Keratinocyte (primary cell): ENCODE measurements around the gene KAT6B.

Experiments used
- CTCF ChIP-seq, 3 experiments: IDR thresholded peaks in 1 of 3; conservative IDR thresholded peaks in 1 of 3; optimal IDR thresholded peaks in 1 of 3; 2 replicates in 2 of 3; 3 replicates in 1 of 3; pipeline versions ENCODE3 to v1.5.1; 2011; ENCODE audit warnings: low read length in 3 of 3, mild to moderate bottlenecking in 3 of 3, moderate library complexity in 2 of 3, control low read depth in 1 of 3, inconsistent platforms in 1 of 3; ENCODE audit not compliant: insufficient read depth in 2 of 3; ENCODE audit errors: extremely low read depth in 1 of 3
- EZH2 ChIP-seq: IDR thresholded peaks from one replicate; pipeline ENCODE4 v1.6.1; 2012; ENCODE audit warnings: inconsistent platforms, mild to moderate bottlenecking, low read length, moderate library complexity

DNA sequence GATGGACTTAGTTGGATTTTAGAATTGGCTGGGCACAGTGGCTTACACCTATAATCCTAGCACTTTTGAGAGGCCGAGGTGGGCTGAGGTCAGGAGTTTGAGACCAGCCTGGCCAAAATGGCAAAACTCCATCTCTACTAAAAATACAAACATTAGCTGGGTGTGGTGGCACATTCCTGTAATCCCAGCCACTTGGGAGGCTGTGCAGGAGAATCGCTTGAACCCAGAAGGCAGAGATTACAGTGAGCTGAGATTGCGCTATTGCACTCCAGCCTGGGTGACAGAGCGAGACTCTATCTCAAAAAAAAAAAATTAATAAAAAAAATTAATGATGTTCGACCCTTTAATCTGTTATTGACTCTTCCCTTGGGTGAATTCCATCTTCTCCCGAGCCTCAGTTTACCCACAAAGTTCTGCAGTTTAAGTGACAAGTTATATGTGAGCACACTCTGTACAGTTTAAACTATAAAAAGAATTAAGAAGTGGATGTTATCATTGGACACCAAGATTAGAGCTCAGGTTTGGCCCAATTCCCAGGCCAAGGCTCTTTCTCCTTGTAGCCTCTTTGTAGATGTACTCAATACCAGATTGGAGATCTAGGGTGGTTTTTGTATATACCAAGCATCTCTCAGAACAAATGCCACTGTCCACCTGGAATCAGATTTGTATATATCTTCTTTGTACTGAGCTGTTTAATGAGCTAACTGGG lies 15.0 kb downstream of the KAT6B start:
- no peak for TF ChIP-seq CTCF (optimal IDR thresholded peaks at IDR 0.05 in 1 of 3, IDR thresholded peaks at IDR 0.05 in 1 of 3, conservative IDR thresholded peaks at IDR 0.05 in 1 of 3; ENCODE audit: extremely low read depth in 1 of 3, insufficient read depth in 2 of 3, low read length in 3 of 3)
- TF ChIP-seq EZH2: no peak
